GM12873 (cell line): Measurements from ENCODE around the gene NOD2.
A peak's percentile ranks its signal among the peaks of the same experiment; 100 is the strongest.

Experiments
- TF ChIP-seq, protein P1 (sequence below): IDR thresholded peaks from 2 replicates; pipeline ENCODE4 v1.5.1; 2012; ENCODE audit warnings: low read depth, mild to moderate bottlenecking, moderate library complexity, low read length, control low read depth; ENCODE audit not compliant: insufficient read depth; ENCODE audit errors: missing control alignments

The NOD2 gene

DNA sequence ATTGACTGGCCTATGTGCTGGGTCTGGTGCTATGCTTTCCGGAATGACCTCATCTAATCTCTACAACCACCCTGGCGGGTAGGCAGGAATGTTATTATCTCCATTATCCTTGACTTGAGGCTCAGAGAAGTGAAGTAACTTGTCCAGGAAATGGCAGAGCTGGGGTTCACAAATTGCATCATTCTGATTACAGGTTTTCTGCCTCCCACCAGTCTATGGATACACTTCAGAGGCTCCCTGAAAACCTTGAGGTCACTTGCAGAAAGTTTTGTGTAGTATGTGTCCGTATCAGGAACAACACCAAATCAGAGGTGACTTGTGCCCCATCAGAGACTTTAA lies 19.1 kb downstream of the NOD2 start:
- TF ChIP-seq, protein P1, sequence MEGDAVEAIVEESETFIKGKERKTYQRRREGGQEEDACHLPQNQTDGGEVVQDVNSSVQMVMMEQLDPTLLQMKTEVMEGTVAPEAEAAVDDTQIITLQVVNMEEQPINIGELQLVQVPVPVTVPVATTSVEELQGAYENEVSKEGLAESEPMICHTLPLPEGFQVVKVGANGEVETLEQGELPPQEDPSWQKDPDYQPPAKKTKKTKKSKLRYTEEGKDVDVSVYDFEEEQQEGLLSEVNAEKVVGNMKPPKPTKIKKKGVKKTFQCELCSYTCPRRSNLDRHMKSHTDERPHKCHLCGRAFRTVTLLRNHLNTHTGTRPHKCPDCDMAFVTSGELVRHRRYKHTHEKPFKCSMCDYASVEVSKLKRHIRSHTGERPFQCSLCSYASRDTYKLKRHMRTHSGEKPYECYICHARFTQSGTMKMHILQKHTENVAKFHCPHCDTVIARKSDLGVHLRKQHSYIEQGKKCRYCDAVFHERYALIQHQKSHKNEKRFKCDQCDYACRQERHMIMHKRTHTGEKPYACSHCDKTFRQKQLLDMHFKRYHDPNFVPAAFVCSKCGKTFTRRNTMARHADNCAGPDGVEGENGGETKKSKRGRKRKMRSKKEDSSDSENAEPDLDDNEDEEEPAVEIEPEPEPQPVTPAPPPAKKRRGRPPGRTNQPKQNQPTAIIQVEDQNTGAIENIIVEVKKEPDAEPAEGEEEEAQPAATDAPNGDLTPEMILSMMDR: no peak

DNA sequence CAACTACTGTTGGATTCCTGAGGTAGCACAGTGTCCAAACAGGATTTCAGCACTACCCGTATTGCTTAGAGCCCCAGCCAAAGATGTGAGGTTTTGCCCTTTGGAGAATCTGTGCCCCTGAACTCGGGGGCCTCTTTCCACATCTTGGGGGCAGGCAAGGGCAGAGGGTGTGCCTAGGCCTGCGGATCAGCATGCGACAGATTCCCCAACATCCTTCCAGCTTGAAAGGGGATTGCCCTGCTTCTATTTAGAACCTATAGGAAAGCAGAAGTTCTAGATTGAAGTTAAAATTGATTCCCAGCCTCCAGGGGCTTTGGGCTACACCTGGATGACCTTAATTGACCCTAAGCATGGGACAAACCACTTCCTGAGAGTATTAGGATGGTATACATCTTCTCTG lies 19.6 kb downstream of the NOD2 start:
- TF ChIP-seq, protein P1: no peak

DNA sequence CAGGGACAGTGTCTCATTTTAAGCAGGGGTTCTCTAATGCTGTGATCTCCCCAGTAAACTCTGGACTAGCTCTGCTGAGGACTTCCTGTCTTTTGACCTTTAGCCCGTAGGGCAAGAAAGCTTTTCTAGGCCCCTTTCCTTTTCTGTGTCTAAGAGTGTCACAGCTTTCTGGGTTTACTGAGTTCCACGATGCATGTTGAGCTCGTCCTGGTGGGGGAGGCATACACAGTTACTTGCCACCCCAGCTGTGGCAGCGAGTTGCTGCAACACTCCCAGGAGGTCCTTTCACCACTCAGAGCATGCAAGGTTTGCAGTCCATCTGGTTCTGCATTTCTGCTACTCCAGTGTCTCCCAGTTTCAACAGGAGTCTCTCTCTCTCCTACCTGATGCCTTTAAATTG lies 23.7 kb downstream of the NOD2 start:
- TF ChIP-seq, protein P1: no peak

DNA sequence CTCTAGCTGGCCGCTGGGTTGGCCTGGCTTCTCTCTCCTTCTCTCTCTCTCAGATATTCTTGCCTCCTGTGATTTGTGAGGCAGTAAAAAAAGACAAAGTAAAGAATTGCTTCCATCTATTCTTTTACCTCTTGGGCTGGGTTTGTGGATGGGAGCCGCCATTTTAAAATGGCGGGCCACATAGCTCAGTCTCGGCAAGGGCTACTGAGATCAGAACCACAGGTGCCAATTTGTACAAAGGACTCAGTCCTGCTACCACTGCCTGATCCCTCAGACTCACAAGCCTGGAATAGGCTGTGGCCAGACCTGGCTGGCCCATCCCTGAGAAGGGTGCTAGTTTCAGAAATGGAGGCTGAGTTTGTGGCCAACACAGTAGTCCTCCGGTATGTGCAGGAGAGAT lies 24.1 kb downstream of the NOD2 start:
- TF ChIP-seq, protein P1: no peak

DNA sequence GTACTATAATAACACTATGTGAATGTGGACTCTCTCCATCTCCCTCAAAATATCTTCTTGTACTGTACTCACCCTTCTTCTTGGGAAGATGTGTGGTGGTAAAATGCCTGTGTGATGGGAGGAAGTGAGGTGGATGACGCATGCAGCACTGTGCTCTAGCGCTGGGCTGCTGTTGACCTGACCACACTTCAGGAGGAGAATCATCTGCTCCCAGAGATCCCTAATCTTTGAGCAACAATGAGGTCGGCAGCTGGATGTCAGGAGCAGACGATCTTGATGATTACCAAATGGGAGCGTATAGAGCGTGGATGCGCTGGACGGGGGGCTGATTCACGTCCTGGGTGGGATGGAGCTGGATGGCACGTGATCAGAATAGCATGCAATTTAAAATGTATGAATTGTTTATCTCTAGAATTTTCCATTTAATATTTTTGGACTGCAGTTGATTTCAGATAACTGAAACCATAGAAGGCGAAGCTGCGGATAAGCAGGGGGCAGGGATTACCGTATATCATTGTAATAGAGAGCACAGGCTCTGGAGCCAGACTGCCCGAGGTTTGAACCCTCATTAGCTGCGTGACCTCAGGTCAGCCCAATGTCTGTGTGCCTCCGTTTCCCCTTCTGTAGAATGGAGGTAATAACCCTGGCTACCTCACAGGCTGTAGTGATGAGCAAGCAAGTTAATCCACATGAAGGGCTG lies 24.8 kb downstream of the NOD2 start:
- TF ChIP-seq, protein P1: no peak

DNA sequence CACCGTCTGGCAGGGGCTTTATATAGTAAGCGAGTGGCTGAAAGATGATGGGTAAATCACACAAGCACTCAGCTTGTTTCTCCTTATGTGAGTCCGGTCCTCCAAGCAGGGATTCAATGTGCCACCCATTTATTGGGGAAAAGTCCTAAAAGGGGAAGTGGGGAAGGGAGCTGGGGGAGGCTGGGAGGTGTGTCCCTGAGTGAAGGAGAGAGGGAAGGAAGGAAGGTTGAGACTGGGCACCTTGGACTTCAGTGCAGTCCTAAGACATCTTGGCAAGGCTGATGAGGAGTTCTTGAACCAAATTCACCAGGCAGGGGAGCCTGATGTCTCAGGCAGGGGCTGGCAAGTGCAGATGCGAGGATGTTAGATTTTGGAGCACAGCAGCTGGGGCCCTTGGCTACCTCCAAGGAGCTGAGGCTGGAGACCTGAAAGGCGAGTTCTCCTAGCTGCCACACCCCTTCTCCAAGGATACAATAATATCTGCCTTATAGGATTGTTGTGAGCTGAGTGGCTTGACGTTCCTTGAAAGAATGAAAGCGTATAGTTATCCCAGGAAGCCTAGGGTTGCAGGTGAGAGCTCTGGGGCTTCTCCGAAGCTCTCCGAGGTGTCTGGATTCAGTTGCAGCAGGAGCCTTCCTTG lies 25.5 kb downstream of the NOD2 start:
- TF ChIP-seq, protein P1: no peak

DNA sequence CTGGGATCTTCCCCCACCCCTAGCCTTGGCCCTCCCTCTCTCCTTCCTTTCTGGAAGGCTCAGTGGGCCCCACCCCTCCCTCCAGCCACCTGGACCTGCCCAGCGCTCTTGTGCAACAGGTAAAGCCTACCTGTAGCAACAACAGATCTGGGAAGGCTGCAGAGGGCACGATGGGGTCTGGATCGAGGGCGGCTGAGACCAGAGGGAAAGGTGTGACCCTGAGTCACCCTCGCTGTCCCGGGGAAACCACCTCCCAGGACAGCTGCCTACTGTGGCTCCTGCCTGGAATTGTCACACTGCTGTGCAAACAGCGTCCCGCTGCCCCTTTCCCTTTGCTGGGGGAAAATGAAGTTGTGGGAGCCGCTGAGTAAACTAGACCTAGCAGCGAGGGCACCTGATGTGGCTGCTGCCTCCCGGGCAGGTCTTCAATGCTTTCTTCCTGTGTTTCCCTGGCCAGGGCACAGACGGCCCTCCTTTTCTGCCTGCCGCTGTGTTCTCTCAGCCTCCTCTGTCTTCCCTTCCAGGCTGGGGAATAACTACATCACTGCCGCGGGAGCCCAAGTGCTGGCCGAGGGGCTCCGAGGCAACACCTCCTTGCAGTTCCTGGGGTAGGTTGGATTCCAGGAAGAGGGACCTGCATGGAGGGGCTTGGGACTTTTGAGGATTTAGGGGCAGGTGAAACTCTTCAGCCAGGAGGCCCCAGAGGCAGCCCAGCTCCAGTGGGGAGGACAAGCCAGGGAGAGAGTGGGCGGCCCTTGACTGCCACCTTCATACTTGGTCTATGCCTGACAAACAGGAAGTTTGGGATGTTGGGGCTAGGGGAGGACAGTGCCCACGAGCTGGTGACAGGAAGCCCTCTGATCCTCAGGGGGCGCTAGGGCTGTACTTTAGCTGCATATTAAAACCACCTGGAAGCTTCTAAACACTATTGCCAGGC lies 26.3 kb downstream of the NOD2 start:
- TF ChIP-seq, protein P1: peak; percentile 23
